Mesenchymal stem cell (in vitro differentiated cells and primary cell): ENCODE measurements around the gene STK26.
"Not testable (repeated sequence)": the region's sequence is repeated elsewhere in the genome, so short reads cannot be mapped to it uniquely, and the experiment has no call there.

Experiments used
- DNase-seq: peaks from one replicate; pipeline ENCODE4 v3.0.0-alpha.2; 2013
- H2AFZ ChIP-seq: one replicate; pipeline ENCODE4 v1.6.1; 2013; ENCODE audit warnings: low read depth, mild to moderate bottlenecking, control low read depth, inconsistent platforms, low read length, moderate library complexity
- H2AK5ac ChIP-seq: 2 replicates; pipeline ENCODE4 v1.6.1; 2013; ENCODE audit warnings: low read length, moderate library complexity, mild to moderate bottlenecking, inconsistent platforms; ENCODE audit not compliant: severe bottlenecking
- H2BK120ac ChIP-seq: one replicate; pipeline ENCODE4 v1.6.1; 2013; ENCODE audit warnings: low read depth, mild to moderate bottlenecking, inconsistent platforms, low read length, moderate library complexity
- H2BK12ac ChIP-seq, 2 experiments: one replicate each; pipeline ENCODE4 v1.6.1; 2013; ENCODE audit warnings: inconsistent platforms in 2 of 2, low read length in 2 of 2, mild to moderate bottlenecking in 2 of 2, moderate library complexity in 2 of 2, control low read depth in 1 of 2
- H2BK15ac ChIP-seq: one replicate; pipeline ENCODE4 v1.6.1; 2013; ENCODE audit warnings: mild to moderate bottlenecking, low read depth, inconsistent platforms; ENCODE audit not compliant: poor library complexity, severe bottlenecking
- H2BK5ac ChIP-seq: 2 replicates; pipeline ENCODE4 v1.6.1; 2013; ENCODE audit warnings: low read depth, mild to moderate bottlenecking, low read length, control low read depth, inconsistent platforms; ENCODE audit not compliant: poor library complexity, severe bottlenecking
- H3K14ac ChIP-seq, 2 experiments: one replicate each; pipeline ENCODE4 v1.6.1; 2013; ENCODE audit warnings: inconsistent platforms in 2 of 2, low read length in 2 of 2, control low read depth in 1 of 2, mild to moderate bottlenecking in 1 of 2, moderate library complexity in 1 of 2
- H3K18ac ChIP-seq, 2 experiments: one replicate each; pipeline ENCODE4 v1.6.1; 2013; ENCODE audit warnings: inconsistent platforms in 2 of 2, low read length in 2 of 2, control low read depth in 1 of 2, low read depth in 1 of 2, mild to moderate bottlenecking in 1 of 2
- H3K23ac ChIP-seq, 2 experiments: one replicate each; pipeline ENCODE4 v1.6.1; 2013; ENCODE audit warnings: inconsistent platforms in 2 of 2, low read length in 2 of 2, mild to moderate bottlenecking in 2 of 2, moderate library complexity in 2 of 2, control low read depth in 1 of 2
- H3K27ac ChIP-seq: 2 replicates; pipeline ENCODE4 v1.5.1; 2013; ENCODE audit warnings: mild to moderate bottlenecking, moderate library complexity, low read length, control low read depth, inconsistent platforms; ENCODE audit not compliant: poor library complexity, severe bottlenecking
- H3K27me3 ChIP-seq, 2 experiments: 2 replicates each; pipeline versions ENCODE4 v1.6.1 to v1.7.0; 2013; ENCODE audit warnings: low read length in 2 of 2, mild to moderate bottlenecking in 2 of 2, moderate library complexity in 2 of 2, control low read depth in 1 of 2, inconsistent platforms in 1 of 2; ENCODE audit not compliant: control insufficient read depth in 1 of 2, insufficient read depth in 1 of 2
- H3K36me3 ChIP-seq, 2 experiments: 2 replicates each; pipeline versions ENCODE4 v1.6.1 to v1.7.0; 2013; ENCODE audit warnings: low read length in 2 of 2, control low read depth in 1 of 2, inconsistent platforms in 1 of 2, low read depth in 1 of 2, mild to moderate bottlenecking in 1 of 2; ENCODE audit not compliant: insufficient read depth in 2 of 2, control insufficient read depth in 1 of 2
- H3K4ac ChIP-seq, 2 experiments: one replicate each; pipeline ENCODE4 v1.6.1; 2013; ENCODE audit warnings: inconsistent platforms in 2 of 2, low read length in 2 of 2, mild to moderate bottlenecking in 2 of 2, moderate library complexity in 2 of 2, control low read depth in 1 of 2, low read depth in 1 of 2
- H3K4me1 ChIP-seq: 2 replicates; pipeline ENCODE4 v1.6.1; 2013; ENCODE audit warnings: low read depth, low read length, control low read depth; ENCODE audit not compliant: control insufficient read depth, insufficient read depth
- H3K4me2 ChIP-seq: 2 replicates; pipeline ENCODE4 v1.6.1; 2013; ENCODE audit warnings: low read length, mild to moderate bottlenecking, inconsistent platforms; ENCODE audit not compliant: poor library complexity, severe bottlenecking
- H3K4me3 ChIP-seq, 2 experiments: 2 replicates each; pipeline versions ENCODE4 v1.5.1 to v1.7.0; 2013; ENCODE audit warnings: low read length in 2 of 2, mild to moderate bottlenecking in 2 of 2, control low read depth in 1 of 2, low read depth in 1 of 2; ENCODE audit not compliant: insufficient read depth in 1 of 2
- H3K79me1 ChIP-seq: replicated peaks from 2 replicates; pipeline ENCODE4 v1.6.1; 2013; ENCODE audit warnings: mild to moderate bottlenecking, control low read depth, low read length, inconsistent platforms; ENCODE audit not compliant: poor library complexity, severe bottlenecking
- H3K9ac ChIP-seq: 2 replicates; pipeline ENCODE4 v1.7.0; 2013; ENCODE audit warnings: mild to moderate bottlenecking, low read length, moderate library complexity
- H3K9me3 ChIP-seq: 2 replicates; pipeline ENCODE4 v1.7.0; 2013; ENCODE audit warnings: mild to moderate bottlenecking, low read length; ENCODE audit not compliant: control insufficient read depth
- H4K8ac ChIP-seq: one replicate; pipeline ENCODE4 v1.6.1; 2013; ENCODE audit warnings: inconsistent platforms, mild to moderate bottlenecking, low read length, moderate library complexity
- H4K91ac ChIP-seq: one replicate; pipeline ENCODE4 v1.6.1; 2013; ENCODE audit warnings: mild to moderate bottlenecking, low read length, inconsistent platforms
- WGBS: methylation state at CpG from one replicate; pipeline ENCODE4 v1.1.7; 2013; ENCODE audit warnings: mixed read lengths; 5-methylcytosine and 5-hydroxymethylcytosine counted together

STK26 gene

DNA sequence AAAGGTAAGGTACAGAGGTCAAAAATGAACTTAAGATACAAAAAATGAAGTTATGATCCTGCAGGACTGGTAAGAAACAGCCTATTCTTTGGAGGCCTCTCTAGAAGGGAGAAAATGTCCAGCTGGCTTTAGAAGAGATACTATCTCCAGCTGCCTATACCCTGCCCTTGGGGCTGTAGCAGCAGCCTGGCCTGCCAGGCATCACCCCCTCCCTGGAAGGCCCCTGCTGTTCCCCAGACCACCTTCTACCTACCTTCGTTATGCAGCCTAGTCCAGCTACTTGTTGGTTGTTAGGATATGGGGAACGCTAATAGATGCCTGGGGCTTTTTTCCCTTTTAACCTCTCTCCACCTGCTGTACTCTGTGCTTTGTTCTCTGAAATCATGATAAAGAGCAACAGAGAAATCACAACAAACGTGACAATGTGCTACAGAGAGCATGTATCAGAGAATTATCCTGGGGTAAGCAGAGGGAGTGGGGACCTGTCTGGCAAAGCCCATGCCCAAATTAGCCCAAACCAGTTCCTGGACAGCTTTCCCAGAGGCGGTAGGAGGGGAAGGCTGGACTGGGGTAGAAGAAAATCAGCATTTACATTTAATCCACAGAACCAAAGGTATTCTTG, 70.2 kb downstream of the STK26 start:
- no peak for DNase-seq
- 73% methylated on average over 2 of the region's 4 CpGs for WGBS

DNA sequence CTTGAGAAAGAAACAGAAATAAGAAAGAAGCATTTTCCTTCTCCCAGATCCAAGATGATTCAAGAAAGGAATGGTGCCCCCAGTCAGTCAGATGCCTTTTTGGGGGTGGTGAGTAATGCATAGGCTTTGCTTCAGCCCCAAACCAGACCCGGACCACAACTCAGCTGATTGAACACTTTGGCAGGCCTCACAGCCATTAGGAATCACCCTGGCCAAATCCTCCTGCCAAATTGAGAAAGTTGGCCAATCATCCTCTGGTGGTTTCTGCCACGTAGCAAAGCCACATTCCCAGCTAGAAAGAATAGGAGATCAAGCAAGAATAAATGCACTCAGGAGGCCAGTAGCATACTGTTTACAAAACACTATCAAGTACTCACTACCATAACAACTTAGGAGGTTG, 71.1 kb downstream of the STK26 start:
- Histone ChIP-seq H2BK5ac (no peak overlapping the region), H2BK15ac (no peak overlapping the region), H2AFZ (no peak overlapping the region), H4K91ac (no peak overlapping the region), H3K9ac (no peak overlapping the region), H2AK5ac (no peak overlapping the region), H3K4me2 (no peak overlapping the region), H2BK12ac (no peak overlapping the region), H3K4me3 (no peak overlapping the region), H3K23ac (no peak overlapping the region), H3K9me3 (no peaks in the 10 kb centered on the region), H3K27me3 (peaks cover 0 to 23% of the 10 kb centered on the region in 2 experiments), H3K14ac (no peak overlapping the region), H3K4me1 (no peaks in the 10 kb centered on the region), H3K18ac (no peak overlapping the region), H3K36me3 (no peaks in the 10 kb centered on the region), H3K79me1 (no peaks in the 10 kb centered on the region), H2BK120ac (no peak overlapping the region), H3K4ac (no peak overlapping the region), H4K8ac (no peak overlapping the region), H3K27ac (no peak overlapping the region)
- DNase-seq: no peak
- WGBS: 100% methylated on average over 1 of the region's 2 CpGs

More for the DNA sequence above, 70.2 kb downstream of the STK26 start:
- no peaks in the 10 kb centered on the region for H3K4me1 ChIP-seq
- no peak overlapping the region for H3K4me3 ChIP-seq
- H3K27ac ChIP-seq: no peak overlapping the region
- no peaks in the 10 kb centered on the region for H3K9me3 ChIP-seq
- H2AK5ac ChIP-seq: no peak overlapping the region
- no peak overlapping the region for H2BK5ac ChIP-seq
- no peak overlapping the region for H3K9ac ChIP-seq
- no peak overlapping the region for H3K4ac ChIP-seq
- no peaks in the 10 kb centered on the region for H3K36me3 ChIP-seq
- no peak overlapping the region for H2AFZ ChIP-seq
- no peak overlapping the region for H4K8ac ChIP-seq
- no peak overlapping the region for H3K14ac ChIP-seq
- no peaks in the 10 kb centered on the region for H3K79me1 ChIP-seq
- peaks cover 0 to 22% of the 10 kb centered on the region in 2 experiments for H3K27me3 ChIP-seq
- H2BK12ac ChIP-seq: no peak overlapping the region
- H2BK120ac ChIP-seq: no peak overlapping the region
- no peak overlapping the region for H3K4me2 ChIP-seq
- no peak overlapping the region for H3K23ac ChIP-seq
- no peak overlapping the region for H2BK15ac ChIP-seq
- no peak overlapping the region for H4K91ac ChIP-seq
- no peak overlapping the region for H3K18ac ChIP-seq

DNA sequence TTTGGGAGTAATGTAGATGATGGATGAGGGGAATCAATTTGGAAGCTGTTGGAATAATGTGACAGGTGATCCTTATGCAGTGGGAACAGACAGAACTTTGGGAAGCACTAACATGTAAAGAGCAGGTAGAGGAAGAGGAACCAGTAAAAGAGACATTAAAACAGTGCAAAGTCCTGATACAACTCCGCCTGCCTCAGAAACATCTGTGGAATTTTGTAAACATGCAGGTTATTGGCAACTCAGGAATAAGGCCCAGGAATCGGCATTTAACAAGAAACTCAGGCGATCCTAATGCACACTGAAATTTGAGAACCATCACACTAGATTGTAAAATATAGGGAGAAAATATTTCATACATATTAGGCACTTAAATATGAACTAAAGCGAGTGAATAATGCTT, 75.6 kb downstream of the STK26 start:
- 100% methylated on average over 1 of the region's 4 CpGs for WGBS
- not testable (repeated sequence) for H3K9ac ChIP-seq

DNA sequence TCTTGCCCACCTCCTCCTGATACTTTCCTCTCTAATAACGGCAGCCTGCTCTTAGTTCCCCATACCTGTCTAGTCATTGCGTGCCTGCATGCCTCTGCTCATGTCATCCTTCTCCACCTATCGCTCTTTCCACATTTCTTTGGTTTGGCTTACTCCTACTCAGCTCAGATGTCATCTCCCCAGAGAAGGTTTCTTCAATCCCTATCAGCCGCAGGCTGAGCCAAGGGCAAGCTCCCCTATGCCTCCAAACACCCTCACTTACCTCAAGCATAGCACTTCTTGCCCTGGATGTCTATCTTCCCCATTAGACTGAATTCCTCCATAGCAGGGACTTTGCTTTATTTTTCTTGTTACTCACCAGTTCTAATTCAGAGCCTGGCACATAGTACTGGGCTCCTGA, 78.1 kb downstream of the STK26 start:
- no peak overlapping the region for H4K91ac ChIP-seq
- no peak overlapping the region for H3K27ac ChIP-seq
- H4K8ac ChIP-seq: no peak overlapping the region
- H3K14ac ChIP-seq: no peak overlapping the region
- H3K23ac ChIP-seq: no peak overlapping the region
- whole genome bisulfite sequencing: over 99% methylated on average over 4 of the region's 4 CpGs
- H3K4ac ChIP-seq: no peak overlapping the region
- H3K4me2 ChIP-seq: no peak overlapping the region
- DNase-seq: no peak
- H3K79me1 ChIP-seq: no peaks in the 10 kb centered on the region
- no peak overlapping the region for H2BK12ac ChIP-seq
- no peak overlapping the region for H3K18ac ChIP-seq
- H3K36me3 ChIP-seq: no peaks in the 10 kb centered on the region
- no peak overlapping the region for H3K9ac ChIP-seq
- no peak overlapping the region for H3K4me3 ChIP-seq
- H3K27me3 ChIP-seq: peaks cover 0 to 39% of the 10 kb centered on the region in 2 experiments
- no peaks in the 10 kb centered on the region for H3K9me3 ChIP-seq
- no peak overlapping the region for H2BK120ac ChIP-seq
- no peaks in the 10 kb centered on the region for H3K4me1 ChIP-seq
- no peak overlapping the region for H2AFZ ChIP-seq
- H2BK15ac ChIP-seq: no peak overlapping the region
- no peak overlapping the region for H2BK5ac ChIP-seq
- no peak overlapping the region for H2AK5ac ChIP-seq

More for the DNA sequence above, 75.6 kb downstream of the STK26 start:
- not testable (repeated sequence) for H2BK120ac ChIP-seq, H3K36me3 ChIP-seq, H2AFZ ChIP-seq, H2BK15ac ChIP-seq, H3K9me3 ChIP-seq, H3K27ac ChIP-seq, H3K23ac ChIP-seq, H3K4me2 ChIP-seq, H3K18ac ChIP-seq, DNase-seq, H2BK12ac ChIP-seq, H3K4me3 ChIP-seq, H2AK5ac ChIP-seq, H2BK5ac ChIP-seq, H4K8ac ChIP-seq, H4K91ac ChIP-seq, H3K79me1 ChIP-seq, H3K14ac ChIP-seq, H3K4me1 ChIP-seq, H3K4ac ChIP-seq
- peaks cover 0 to 39% of the 10 kb centered on the region in 2 experiments for H3K27me3 ChIP-seq
